Ishikawa (cell line): ENCODE measurements around the gene PIEZO2.

Source experiments
- CEBPB ChIP-seq: IDR thresholded peaks from 2 replicates; pipeline ENCODE4 v1.6.1; 2012
- EGR1 ChIP-seq: IDR thresholded peaks from 2 replicates; pipeline ENCODE4 v1.6.1; 2012
- NFIC ChIP-seq: IDR thresholded peaks from 2 replicates; pipeline ENCODE4 v1.6.1; 2012
- REST ChIP-seq: IDR thresholded peaks from 2 replicates; pipeline ENCODE4 v1.6.1; 2012; ENCODE audit warnings: low read depth, mild to moderate bottlenecking
- TAF1 ChIP-seq: IDR thresholded peaks from 2 replicates; pipeline ENCODE4 v1.6.1; 2012; ENCODE audit warnings: low read depth, mild to moderate bottlenecking
- TEAD4 ChIP-seq: IDR thresholded peaks from 2 replicates; pipeline ENCODE4 v1.6.1; 2012
- USF1 ChIP-seq: IDR thresholded peaks from 2 replicates; pipeline ENCODE4 v1.6.1; 2012
- YY1 ChIP-seq: IDR thresholded peaks from 2 replicates; pipeline ENCODE4 v1.6.1; 2012; ENCODE audit warnings: low read depth
- TF ChIP-seq, protein P1 (sequence below): IDR thresholded peaks from 2 replicates; pipeline ENCODE4 v1.6.1; 2012

GRCh38 chr18:10814336-10814735 is 335.0 kb downstream of the PIEZO2 start:
- TF ChIP-seq USF1 (no peak), REST (no peak), TAF1 (no peak), YY1 (no peak), TEAD4 (no peak), EGR1 (no peak), CEBPB (no peak), NFIC (no peak)
- TF ChIP-seq, protein P1, sequence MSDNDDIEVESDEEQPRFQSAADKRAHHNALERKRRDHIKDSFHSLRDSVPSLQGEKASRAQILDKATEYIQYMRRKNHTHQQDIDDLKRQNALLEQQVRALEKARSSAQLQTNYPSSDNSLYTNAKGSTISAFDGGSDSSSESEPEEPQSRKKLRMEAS = no peak
